ENCODE results near the gene ETV5.
A peak's percentile ranks its signal among the peaks of the same experiment; 100 is the strongest.

The ETV5 gene

DNA sequence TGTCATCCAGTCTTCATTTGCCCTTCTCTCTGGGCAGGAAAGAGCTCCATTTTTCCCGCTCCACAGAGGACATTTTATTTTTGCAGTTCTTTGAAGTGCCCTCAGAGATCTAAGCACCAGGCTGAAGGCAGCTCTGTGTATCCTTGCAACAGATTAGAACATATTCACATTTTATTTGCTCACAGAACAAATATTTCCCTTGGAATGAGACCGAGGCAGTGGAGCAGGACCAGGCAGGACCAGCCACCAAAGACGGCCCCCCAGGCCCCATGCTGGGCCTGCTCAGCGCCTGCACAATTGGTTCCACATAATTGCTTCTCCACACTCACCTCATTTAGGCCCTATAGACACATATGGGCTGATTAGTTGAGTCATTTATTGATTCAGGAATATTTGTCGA, 15.7 kb upstream of the ETV5 start:
- no peak for DNase-seq

- no peak for DNase-seq
Measured at GRCh38 chr3:186123012-186123411, 14.1 kb upstream of the ETV5 start.

DNA sequence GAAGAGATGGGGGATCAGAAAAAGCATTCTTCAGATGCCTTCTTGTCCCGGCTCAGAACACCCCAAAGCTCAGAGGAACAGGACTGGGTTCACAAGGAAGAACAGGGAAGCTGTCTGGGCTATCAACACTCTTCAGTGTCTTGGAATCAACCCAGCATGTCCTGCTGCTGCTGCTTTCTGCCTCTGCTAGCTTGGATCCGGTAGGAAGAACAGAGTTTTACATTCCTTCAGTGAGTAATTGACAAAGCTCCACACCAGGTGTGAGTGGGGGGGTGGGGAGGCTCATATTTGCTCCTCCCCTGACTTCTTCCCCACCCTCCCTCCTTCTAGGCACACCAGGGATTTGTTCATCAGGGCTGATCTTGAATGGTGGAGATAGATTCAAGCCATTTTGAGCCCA, 13.1 kb upstream of the ETV5 start:
- no peak for DNase-seq

DNA sequence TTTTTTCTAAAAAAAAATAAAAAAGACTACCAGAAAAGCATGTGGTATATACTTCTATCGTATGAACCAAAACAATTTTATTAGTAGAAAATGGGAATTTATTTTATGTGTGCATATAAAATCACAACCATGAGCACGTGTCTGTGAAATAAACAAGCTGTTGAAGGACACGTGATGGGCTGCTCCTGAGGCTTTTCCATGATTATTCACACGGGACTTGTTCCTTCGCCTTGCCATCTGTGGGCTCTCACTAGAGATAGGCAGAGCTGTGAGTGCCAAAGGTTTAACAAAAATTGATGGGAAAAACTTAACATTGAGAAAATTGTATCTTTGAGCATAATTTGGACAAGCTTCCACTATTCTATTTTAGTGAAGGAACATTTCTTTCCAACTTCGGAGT, 12.4 kb upstream of the ETV5 start:
- no peak for DNase-seq

- DNase-seq, result no peak
Measured at GRCh38 chr3:186119499-186119898, 10.6 kb upstream of the ETV5 start.

DNA sequence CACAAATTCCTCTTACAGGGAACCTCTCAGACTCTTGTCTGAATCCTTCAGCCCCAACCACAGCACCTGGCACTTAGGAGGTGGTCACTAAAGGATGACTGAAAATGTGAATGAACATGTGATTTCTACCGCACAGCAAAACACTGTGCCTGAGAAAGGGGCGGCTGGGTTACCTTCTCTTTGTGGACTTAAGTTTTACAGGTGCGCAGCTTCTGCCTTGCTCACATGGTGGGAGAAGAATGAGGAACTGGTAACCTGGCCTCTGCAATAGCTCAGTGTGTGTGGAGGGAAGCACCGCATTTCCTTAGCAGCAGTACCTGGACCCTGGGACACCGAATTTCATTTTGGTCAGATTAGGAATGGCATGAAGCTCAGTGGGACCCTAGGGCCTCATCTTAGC, 9.8 kb upstream of the ETV5 start:
- DNase-seq, result no peak

GRCh38 chr3:186117521-186118134, 8.7 kb upstream of the ETV5 start:
- no peak for DNase-seq

DNA sequence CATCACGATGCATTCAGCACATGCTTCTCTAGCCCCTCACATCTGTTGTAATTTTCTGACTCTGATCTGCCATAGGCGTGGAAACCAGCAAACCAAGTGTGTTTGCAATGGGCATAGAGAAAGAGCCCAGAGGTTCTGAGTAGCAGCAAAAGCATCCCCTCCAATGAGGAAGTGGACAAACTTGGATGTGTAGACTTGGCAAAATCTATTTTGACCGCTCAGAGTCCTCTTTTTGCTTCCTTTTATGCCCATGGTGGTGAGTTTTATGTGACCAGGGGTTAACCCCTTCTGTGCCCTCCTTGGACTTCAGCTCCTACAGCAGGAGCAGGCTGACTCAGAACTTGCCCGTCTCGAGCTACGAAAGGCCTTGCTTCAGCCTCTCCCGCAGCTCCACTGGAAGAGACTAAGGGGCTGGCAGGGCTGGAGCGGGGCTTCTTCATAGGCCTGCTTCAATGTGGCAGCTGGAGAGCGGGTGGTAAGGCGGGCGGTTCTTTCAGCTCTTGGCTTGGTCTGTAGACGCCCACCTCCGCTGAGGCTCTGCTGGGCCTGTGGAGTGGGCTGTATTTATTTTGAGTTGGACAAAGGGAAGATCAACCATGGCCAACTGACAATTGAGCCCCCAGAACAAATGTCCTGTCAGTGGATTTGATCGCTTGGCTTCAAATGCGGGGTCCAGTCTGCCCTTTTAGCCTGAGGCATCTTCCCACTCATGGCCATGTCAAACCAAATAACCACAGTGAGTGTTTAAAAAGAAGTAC, 6.5 kb upstream of the ETV5 start:
- peak in 1 of 56 donors; percentile 3 for DNase-seq

- peak in 4 of 56 donors; percentile 6 to 14 (median 12) for DNase-seq
Measured at GRCh38 chr3:186110975-186111974, 2.4 kb upstream of the ETV5 start.

GRCh38 chr3:186109897-186110803, 1.3 kb upstream of the ETV5 start:
- DNase-seq, result peak in 15 of 56 donors; percentile 9 to 50 (median 33)

- peak in 29 of 56 donors; percentile 24 to 70 (median 48) for DNase-seq
Measured at GRCh38 chr3:186108106-186108940, 566 bp downstream of the ETV5 start.

DNA sequence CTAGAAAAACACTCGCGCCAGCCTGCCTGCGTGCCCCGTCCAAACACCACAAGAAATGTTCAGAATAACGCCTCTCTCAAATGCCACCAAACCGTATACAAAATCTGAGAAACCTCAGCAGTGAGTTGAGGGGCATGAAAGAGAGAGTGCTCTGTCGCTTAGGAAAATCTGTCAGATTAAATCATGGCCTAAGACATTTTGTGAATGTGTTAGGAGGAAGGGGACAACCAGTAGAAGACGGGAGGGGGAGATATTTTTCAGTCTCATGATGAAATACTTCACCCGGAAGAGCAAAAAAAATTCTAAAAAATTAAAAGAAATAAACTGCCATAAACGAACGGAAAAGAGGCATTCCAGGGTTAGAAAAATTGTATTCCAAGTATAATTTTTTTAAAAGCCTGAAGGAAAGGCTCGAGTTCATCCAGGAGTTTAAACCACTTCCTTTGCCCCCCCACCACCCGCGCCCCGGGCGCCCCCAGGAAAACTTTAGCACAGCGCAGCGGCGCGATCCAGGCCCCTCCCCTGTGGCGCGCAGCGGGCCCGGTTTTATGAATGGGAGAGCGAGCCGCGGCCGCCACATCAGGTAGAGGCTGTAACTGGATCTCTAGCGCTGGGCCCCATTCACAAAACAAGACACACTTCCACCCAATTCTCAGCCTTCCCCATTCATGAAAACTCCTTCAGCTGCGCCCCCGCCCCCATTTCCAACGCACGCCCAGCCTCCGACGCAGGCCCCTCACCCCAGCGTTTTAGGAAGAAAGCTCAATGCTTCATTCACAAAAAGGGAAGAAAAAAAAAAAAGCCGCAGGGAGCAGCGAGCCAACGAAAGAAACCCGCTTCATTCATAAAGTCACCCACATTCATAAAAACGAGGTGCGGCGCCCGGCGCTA, 1.4 kb downstream of the ETV5 start:
- peak in 50 of 56 donors; percentile 18 to 82 (median 54) for DNase-seq

GRCh38 chr3:186105543-186105942, 3.3 kb downstream of the ETV5 start:
- DNase-seq, result peak in 1 of 56 donors; percentile 3

DNA sequence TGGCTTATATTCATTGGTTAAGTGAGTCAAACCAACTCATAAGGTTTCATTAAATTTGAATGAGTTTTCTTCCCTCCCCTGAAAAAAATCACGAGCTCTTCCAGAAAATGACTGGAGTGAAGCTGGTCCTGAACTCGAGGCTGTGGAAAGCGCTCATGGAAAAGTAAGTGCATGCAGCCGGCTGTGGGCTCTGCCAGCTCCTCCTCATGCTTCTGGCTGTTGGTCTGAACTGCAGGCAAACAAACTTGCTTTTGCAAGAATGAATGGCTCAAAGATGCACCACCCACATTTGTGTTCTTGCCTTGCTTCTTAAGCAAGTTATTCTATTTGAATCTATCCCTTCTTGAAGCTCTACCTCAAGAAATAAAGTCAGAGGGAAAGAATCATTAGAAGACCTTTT, 6.2 kb downstream of the ETV5 start:
- DNase-seq, result peak in 1 of 56 donors; percentile 18

DNA sequence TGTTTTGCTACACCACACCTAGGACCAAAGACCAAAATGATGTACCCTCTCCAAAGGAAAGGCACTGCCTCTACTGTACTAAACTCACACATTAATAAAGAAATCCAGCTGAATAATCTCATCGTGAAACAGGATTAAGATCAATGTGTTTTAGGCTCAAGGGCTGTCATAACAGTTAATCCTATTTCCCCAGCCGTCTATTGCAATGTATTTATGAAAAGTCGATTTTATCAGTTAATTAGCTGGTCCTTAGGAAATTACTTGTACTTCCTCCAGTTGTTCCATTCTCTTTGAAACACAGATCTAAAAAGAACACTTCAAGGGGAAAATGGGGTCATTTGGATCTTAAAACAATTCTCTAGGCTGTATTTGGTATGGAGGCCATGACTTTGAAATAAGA, 8.5 kb downstream of the ETV5 start:
- DNase-seq, result no peak

DNA sequence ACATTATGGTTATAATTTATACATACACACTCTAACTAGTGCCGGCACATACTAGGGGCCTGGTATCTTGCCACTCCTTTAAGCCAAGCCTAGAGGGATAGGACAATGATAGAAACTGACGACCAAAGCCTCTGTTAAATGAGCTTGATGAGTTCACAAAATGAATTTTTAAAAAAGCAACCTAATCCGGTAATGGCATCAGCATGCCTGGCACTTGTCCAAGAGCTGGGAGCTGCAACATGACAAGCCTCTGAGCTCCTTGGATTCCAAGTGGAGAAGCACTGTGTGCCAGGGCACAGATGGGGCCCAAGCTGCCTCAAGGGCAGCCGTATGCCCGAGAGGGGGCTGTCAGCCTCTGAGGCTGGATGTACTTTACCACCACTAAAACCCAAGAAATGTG, 9.7 kb downstream of the ETV5 start:
- DNase-seq, result peak in 13 of 56 donors; percentile 10 to 65 (median 21)

DNA sequence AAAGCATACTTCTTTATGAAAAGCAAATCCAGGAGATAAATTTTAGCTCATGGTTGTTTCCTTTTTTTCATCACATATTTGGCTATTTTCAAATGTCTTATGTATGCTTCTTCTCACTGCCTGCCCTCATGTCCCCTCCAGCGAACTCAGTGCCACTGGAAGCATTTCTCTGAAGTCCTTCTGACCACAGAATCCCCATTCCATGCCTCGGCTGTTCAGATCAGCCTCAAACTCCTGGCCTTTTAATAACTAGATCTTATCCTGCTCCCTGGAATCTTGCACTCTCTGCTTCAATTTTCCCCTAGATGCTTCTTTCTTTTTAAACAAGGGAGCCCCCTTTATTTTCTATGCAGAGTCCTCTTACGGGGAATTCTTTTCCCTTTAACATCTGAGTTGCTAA, 10.1 kb downstream of the ETV5 start:
- DNase-seq, result no peak

GRCh38 chr3:186097663-186098451, 11.0 kb downstream of the ETV5 start:
- DNase-seq, result peak; percentile 27 to 95 (median 84)
